ENCODE measurements around the gene UBR3.

Gene UBR3

DNA sequence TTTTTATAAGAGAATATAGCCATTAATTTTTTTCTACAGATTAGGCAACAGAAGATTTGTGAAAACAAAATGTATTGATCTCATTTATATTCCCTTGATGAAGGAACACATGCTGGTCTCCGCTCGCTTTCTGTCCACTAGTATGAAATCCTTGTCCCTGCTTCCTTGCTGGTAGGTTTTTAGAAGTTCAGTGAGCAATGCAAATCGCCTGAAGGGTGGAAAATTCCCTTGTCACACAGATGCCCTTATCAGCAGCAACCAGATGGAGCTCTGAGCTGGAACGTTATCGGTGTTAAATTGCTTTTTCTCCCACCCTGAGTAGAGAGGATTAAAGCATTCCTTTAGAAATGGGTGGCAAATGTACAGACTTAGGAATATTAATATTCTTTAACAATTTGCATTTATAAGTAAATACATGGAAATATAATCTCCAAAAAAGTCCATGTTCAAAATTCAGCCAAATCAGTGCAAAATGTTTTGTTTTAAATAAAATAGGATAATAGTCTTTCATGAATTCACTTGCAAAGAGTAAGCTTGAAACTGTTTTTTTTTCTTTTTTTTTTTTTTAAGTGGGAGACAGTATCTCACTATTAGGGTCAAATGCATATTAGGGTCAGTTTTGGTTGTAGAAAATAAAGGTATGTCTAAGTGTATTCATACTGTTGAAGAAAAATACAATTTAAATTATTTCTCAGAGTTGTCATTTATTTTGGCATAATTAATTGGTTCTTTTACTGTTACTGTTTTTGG lies 186.7 kb downstream of the UBR3 start:
- DNase-seq: no peak

DNA sequence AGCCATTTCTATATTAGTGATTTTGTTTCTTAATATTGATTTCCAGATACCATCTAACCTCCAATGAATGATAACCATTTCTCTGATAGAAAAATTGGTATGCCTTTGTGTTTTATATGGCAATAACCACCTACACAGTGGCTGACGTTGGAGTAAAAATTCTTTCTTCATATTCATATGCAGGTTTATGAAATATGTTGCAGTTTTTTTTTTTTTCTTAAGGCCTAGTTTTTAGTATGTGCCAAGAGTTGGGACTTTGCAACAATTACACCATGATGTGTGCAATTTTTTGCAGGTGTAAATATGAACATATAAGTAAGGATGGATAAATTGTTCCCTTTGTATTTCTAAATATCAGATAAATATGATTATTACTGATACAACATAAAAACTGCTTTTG lies 187.5 kb downstream of the UBR3 start:
- DNase-seq: no peak

DNA sequence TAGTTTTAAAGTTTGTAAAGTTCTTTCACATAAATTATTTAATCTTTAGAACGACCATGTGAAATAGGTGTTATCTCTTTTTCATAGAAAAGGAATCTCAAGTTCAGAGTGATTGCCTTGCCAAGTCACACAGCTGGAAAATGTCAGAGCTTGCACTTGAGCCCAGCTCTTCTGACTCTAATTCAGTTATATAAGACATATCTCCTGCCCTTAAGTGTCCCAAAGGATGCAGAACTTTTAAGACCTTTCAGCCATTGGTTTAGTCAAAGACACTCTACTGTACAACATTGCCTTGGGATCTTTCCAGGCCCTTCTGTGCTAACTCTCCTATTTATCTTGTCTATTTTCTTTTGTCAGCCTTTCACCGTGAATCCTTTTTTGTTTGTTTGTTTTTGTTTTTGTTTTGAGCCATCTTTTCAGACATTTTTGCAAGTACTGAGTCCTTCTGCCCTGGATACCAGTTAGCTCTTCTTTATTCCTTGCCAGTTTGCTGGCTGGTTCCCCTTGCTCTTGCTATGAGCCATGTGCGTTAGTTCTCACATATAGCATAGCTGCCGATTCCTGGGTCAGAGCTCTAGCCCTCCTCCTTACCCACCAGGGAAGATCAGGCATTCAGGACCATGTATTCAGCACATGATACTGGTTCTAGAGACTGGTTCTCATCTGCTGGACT lies 190.7 kb downstream of the UBR3 start:
- no peak for DNase-seq

DNA sequence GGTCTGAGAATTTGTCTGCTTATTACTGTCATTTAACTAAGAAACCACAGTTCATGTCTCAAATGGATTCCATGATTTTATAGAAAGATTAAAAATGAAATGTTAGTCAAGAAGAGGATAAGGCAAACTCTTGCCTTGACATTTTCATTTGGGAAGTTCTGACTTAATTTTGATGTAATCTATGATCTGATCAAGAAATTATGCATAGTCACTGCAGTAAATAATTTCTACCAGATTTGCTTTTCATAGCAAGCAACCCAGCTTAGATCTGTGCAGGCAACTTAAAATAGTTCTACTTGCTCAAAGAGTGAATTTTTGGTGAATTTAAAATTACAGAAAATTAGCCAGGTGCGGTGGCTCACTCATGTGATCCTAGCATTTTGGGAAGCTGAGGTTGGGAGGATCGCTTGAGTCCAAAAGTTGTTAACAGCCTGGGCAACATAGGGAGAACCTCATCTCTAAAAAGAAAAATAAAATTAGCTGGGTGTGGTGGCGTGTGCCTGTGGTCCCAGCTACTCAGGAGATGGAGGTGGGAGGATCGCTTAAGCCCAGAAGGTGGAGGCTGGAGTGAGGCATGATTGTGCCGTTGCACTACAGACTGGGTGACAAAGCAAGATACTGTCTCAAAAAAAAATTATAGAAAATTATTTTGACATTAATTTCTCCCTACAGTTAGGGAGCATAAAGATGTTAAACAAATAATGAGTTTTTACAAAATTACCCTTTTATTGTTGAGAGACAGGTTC lies 192.0 kb downstream of the UBR3 start:
- no peak for DNase-seq

DNA sequence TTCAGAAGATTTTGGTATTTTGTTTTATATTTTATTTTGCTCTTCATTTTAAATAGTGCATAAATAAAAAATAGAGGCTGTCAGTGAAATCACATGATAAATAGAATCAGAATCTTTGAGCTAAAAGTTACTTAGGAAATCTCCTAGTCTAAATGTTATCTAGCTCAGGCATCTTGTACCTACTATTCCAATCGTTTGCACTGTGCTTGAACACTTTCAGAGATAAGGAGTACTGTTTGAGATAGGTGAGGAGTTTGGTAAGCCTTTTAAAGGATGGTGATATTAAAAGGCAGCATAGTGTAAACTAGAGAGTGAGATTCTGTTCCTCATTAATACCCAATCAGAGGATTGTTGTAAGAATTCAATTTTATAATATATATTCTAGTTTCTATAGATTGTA lies 193.5 kb downstream of the UBR3 start:
- DNase-seq: no peak

DNA sequence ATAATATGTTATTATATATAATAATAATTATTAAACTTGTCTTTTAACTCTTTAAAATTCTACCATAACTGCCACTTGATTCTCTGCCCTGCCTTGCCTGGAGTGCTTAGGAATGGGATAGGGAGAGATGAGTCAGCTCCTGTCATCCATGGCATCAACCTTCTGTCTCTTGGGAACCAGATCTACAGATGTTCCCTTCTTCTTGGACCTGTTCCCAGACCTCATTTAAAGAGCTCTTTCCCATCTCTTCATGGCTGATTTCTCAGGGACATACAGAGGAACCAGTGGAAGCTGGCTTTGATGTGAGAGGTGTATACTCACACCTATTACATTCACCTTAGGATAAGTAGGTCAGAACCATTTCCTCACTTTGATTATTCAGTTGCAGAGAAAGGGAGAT lies 195.4 kb downstream of the UBR3 start:
- no peak for DNase-seq

DNA sequence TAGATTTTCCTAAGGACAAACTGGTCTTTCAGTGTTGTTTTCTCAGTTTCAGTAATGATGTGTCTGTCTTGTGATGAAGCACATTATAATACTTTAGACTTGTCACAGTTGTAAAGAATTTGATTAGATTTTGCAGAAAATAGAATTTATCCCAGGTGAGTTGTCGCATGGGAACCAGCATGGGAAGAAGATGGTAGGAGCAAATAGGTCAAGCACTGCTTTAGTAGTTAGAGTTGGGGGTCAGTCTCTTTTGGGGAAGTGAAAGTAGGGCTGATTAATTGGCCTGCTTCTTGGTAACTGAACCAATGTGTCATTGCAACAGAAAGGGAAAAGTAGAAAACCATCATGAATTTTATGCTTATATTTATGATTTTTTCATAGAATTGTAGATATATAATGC lies 197.5 kb downstream of the UBR3 start:
- no peak for DNase-seq

DNA sequence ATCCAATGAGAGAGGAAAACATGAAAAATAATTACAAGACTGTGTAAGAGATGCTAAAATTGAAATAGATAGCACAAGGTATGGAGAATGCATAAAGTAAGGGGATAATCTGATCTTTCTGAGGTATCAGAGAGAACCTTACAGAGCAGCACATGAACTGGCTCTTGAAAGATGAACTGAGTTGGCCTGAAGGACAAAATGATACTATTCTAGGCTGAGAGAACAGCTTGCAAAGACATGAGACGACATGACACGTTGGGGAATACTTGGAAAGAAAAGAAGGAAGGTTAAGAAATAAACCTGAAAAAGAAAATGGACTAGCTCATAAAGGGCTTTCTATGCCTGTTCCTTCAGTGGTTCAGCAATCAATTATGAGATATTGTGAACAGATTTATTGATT lies 198.0 kb downstream of the UBR3 start:
- no peak for DNase-seq

DNA sequence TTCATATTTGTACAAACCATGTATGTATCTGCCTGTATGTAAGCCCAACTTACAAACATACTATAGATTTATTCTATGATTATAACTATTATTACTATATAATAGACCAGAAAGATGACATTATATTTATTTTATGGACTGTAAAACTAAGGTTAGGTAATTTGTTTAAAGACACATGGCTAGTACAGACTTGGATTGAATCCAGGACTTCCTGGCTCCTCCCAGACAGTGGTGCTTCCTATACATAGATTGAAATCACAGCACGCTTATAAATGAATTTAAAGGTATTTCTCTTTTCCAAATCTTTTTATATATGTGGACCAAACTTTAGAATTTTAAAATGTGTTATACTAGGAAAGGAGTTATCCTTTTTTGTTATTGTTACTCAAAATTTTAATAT lies 199.1 kb downstream of the UBR3 start:
- DNase-seq: no peak

DNA sequence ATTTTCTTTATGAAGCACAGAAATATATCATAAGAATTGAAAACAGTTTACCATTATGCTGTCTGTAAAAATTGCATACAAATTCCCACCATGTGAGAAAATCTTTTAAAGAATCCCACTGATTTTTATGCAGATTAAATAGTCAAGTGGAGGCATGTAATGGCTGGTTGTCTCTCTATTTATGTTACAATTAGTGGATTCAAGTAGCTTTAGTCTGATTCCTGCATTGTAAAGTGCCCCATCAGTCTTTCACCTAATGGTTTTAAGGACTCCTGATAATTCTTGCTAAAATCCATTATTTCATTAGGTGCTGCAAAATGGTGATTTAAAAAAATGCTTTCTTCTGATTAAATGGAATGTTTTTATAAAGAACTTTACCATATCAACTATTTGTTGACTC lies 202.3 kb downstream of the UBR3 start:
- DNase-seq: no peak

DNA sequence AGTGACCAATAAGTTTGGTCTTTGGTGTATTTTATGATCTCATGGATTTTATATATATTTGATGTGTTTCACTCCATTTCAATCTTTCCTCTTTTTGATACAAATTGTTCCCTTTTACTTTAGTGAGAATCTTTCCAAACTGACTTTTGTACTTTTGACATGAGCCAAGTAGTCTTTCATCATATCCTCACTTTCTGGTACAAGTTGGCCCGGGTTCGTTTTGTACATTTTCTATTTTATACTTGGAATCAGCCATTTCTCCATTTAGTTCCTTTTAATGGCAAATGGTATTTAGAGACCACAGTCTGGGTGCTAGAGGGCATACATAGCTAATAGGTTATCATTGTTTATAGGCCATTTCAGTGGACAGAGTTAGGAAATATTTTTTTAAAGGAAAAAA lies 202.8 kb downstream of the UBR3 start:
- DNase-seq: peak; percentile 13 to 43

DNA sequence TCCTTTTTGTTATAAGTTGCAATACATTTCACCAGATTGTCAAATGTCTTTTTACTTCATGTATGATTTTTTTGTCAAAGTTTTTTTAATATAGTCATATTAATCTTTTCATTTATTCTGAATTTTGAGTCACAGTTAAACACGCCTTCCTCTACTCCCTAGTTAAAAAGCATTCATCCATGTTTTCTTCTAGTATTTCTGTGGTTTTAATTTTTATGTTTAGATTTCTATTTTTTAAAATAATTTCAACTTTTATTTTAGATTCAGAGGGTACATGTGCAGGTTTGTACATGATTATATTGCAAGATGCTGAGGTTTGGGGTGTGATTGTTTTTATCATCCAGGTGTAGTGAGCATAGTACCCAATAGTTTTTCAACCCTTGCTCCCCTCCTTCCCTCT lies 204.0 kb downstream of the UBR3 start:
- no peak for DNase-seq

DNA sequence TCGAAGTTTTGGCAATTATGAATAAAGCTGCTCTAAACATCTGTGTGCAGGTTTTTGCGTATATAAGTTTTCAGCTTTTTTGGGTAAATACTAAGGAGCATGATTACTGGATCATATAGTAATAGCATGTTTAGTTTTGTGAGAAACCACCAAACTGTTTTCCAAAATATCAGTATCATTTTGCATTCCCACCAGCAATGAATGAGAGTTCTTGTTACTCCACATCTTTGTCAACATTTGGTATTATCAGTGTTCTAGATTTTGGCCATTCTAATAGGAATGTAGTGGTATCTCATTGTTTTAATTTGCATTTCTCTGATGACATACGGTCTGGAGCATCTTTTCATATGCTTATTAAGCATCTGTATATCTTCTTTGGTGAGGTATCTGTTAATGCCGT lies 207.3 kb downstream of the UBR3 start:
- no peak for DNase-seq

DNA sequence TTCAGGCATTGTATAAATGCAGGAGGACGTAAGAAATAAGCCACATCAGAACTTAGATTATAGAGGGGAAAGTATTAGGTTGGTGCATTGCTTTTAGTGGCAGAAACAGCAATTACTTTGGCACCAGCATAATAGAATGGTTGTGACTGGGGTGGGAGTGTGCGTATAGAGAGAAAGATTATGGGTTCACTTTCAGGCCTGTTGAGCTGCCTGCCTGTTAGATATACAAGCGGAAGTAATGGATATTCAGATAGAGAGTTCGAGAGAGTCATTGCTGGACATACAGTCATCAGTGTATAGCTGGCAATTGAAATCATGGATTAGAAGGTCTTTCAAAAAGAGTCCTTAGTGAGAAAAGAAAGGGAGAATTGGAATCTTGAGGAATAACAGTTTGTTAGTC lies 211.5 kb downstream of the UBR3 start:
- DNase-seq: no peak

DNA sequence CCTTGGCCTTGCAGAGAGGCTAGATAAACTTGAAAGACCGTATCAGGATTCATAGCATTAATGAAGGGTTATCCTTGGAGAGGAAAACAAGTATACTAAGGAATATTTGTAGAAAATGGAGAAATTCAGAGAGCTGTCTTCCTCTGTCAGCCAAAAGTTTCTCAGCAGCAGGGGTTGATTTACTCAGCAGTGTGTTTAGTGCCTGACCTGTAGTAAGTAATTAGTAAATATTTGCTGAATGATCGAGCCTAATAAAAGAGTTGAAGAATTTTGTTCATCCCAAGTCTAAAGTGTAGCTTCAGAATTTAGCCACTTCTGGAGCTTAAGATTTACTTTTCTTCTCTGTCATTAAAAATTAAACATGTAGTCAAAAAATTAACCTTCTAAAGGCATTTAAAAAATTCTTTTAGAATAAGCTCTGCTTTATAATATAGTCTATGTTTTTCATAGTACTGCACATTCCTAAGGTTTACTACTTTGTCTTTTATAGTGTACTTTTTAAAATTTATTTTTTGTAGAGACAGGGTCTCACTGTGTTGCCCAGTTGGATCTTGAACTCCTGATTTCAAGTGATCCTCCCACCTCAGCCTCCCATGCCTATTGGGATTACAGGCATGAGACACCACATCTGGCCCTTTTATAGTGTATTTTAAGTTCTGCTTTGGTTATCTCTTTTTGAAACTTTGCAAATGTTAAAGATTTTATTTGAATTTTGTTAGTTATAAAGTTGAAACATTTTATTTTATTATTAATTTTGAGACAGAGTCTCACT lies 212.3 kb downstream of the UBR3 start:
- DNase-seq: no peak

DNA sequence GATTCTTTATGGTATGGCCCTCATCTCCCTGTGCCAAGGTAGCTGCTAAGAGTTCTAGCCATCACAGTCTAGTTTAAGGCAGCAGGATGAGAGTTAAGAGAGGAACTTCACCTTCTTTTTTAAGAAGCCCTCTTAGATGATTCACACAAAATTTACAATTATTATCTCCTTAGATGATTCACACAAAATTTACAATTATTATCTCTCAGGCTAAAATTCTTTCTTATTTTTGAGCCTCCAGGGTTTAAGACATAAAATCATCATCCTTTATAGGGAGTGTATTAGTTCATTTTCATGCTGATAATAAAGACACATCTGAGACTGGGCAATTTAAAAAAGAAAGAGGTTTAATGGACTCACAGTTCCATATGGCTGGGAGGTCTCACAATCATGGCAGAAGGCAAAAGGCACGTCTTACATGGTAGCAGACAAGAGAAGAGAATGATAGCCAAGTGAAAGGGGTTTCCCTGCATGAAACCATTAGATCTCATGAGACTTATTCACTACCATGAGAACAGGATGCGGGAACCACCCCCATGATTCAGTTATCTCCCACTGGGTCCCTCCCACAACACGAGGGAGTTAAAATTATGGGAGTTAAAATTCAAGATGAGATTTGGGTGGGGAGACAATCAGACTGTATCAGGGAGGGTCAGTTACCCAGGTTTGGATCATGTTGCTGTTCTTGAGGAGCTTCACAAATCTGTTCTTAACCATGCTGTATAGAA lies 217.7 kb downstream of the UBR3 start:
- DNase-seq: no peak

DNA sequence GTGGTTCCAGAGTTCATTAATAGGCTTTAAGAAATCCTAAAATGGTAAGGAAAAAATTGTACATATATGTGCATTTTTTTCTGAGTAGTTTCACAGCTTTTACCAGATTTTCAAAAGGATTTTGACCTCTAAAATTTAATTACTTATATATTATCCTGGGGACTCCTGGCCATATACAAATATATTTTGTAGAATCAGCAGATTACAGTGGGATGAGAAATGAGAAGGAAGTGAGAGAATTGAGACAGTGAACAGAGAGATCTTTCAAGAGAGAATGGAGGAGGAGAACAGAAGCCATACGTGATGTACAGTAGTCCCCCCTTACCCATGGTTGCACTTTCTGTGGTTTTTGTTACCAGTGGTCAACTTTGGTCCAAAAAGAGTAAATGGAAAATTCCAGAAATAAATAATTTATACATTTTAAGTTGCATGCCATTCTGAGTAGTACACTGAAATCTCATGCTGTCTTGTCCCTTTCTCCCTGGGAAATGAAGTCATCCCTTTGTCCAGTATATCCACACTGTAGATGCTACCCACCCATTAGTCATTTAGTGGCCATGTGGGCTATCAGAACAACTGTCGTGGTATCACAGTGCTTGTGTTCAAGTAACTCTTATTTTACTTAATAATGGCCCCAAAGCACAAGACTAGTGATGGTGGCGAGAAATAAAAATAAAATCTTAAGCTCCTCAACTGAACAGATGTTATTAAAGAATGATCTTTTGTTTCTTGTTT lies 220.2 kb downstream of the UBR3 start:
- DNase-seq: no peak

DNA sequence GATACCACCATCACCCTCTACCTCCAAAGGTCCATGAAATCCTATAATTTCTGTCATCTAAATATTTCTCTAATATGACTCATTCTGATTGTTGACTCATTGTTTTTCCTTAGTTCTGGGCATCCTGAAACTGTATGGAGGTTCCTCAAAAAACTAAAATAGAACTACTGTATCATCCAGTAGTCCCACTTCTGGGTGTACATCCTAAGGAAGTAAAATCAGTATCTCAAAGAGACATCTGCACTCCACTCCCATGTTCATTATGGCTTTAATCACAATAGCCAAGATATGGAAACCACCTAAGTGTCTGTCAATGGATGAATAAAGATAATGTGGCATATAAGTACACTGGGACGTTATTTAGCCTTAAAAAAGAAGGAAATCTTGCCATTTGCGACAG lies 224.9 kb downstream of the UBR3 start:
- DNase-seq: no peak

DNA sequence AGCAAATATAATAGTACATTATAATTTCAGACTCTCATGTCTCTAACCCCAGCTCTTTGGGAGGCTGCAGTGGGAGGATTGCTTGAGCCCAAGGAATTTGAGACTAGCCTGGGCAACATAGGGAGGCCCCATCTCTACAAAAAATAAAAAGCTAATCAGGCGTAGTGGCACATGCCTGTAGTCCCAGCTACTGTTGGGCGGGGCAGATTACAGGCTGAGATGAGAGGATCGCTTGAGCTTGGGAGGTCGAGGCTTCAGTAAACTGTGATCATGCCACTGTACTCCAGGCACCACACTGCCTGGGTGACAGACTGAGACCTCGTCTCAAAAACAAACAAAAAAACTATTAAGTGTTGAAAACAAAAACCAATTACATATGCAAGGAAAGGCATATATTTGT lies 227.7 kb downstream of the UBR3 start:
- no peak for DNase-seq

DNA sequence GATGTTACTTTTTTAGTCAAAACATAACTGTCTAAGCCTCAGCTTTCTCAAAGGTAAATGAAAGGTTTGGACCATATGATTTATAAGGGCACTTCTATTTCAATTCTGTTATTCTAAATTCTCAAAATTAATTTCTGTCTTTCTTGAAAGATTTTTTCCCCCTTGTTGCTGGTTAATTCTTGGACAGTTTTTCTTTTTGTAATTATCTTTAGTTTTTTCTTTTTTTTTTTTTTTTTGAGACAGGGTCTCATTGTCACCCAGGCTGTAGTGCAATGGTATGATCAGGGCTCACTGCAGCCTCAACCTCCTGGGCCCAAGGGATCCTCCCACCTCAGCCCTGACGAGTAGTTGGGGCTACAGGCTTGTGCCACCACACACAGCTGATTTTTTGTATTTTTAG lies 229.6 kb downstream of the UBR3 start:
- DNase-seq: no peak

DNA sequence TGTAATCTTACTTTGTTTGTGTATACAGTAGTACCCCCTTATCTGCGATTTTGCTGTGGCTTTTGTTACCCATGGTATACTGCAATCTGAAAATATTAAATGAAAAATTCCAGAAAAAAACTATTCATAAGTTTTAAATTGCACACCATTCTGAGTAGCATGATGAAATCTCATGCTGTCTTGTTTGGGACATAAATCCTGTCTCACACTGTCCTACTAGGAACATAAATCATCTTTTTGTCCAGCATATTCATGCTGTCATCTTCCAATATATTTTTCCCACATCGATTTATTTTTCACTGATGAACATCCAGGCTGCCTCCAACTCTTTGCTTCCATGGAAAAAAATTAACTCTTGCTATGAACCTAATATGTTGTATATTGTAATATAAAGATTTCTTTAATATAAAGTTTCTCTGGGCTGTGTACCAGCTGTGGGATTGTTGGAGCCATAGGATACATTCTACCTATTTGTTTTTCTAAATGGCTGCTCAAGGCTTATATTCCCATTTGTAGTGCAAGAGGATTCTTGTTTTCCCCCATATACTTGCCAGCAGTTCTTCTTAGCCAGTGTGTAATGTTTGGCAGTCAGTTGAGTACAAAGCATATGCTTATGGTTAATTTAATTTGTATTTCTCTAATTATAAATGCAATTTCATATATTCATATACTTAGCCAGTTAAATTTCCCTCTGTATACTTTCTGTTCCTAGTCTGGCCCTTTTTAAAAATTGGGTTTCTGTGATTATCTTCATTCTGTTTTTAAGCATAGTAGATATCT lies 236.4 kb downstream of the UBR3 start:
- no peak for DNase-seq
